Mesothelial cell of epicardium (in vitro differentiated cells): ENCODE data around the gene HTR2B. TPM values are rescaled to one million over a fixed set of nuclear protein-coding genes. Genes with fewer than 3 reads are reported as not detected.

Experiments used
- DNase-seq, 2 experiments: peaks; one replicate each; pipeline ENCODE4 v3.0.0; 2021; ENCODE audit warnings: low spot score in 2 of 2; ENCODE audit not compliant: unreplicated experiment in 2 of 2
- H3K27ac Mint-ChIP-seq: 2 replicates; pipeline ENCODE4 v1.8.0; 2021; ENCODE audit warnings: mixed read lengths
- H3K27me3 Mint-ChIP-seq: 2 replicates; pipeline ENCODE4 v1.8.0; 2021; ENCODE audit warnings: low read depth, mixed read lengths
- H3K36me3 Mint-ChIP-seq: 2 replicates; pipeline ENCODE4 v1.8.0; 2021; ENCODE audit warnings: mixed read lengths
- H3K4me1 Mint-ChIP-seq: 2 replicates; pipeline ENCODE4 v1.8.0; 2021; ENCODE audit warnings: mixed read lengths
- H3K4me3 Mint-ChIP-seq: 2 replicates; pipeline ENCODE4 v1.8.0; 2021; ENCODE audit warnings: mild to moderate bottlenecking, moderate library complexity, mixed read lengths
- H3K9me3 Mint-ChIP-seq: 2 replicates; pipeline ENCODE4 v1.8.0; 2021; ENCODE audit warnings: mixed read lengths
- total RNA-seq: library from RNA; stranded (reverse); gene quantifications from 3 replicates; pipeline ENCODE4 v1.2.1, GENCODE V29; 2021
- TF ChIP-seq, protein P1 (sequence below): fragments of 200-600 bp; sonication (generic); IDR thresholded peaks from one replicate; pipeline ENCODE4 v1.5.0; 2021; ENCODE audit warnings: antibody characterized with exemption; ENCODE audit not compliant: unreplicated experiment

Gene HTR2B
- total RNA-seq, 1 donor from 2014 or later, result 3.7 TPM

GRCh38 chr2:231168460-231169139 lies 43.8 kb upstream of the HTR2B start:
- no peak for DNase-seq
- TF ChIP-seq, protein P1, sequence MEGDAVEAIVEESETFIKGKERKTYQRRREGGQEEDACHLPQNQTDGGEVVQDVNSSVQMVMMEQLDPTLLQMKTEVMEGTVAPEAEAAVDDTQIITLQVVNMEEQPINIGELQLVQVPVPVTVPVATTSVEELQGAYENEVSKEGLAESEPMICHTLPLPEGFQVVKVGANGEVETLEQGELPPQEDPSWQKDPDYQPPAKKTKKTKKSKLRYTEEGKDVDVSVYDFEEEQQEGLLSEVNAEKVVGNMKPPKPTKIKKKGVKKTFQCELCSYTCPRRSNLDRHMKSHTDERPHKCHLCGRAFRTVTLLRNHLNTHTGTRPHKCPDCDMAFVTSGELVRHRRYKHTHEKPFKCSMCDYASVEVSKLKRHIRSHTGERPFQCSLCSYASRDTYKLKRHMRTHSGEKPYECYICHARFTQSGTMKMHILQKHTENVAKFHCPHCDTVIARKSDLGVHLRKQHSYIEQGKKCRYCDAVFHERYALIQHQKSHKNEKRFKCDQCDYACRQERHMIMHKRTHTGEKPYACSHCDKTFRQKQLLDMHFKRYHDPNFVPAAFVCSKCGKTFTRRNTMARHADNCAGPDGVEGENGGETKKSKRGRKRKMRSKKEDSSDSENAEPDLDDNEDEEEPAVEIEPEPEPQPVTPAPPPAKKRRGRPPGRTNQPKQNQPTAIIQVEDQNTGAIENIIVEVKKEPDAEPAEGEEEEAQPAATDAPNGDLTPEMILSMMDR, result no peak
- Mint-ChIP-seq H3K4me1 (peaks cover 14% of the 10 kb centered on the region), H3K4me3 (no peak overlapping the region), H3K27me3 (no peaks in the 10 kb centered on the region), H3K36me3 (peaks cover 49% of the 10 kb centered on the region), H3K27ac (no peak overlapping the region), H3K9me3 (no peaks in the 10 kb centered on the region)

DNA sequence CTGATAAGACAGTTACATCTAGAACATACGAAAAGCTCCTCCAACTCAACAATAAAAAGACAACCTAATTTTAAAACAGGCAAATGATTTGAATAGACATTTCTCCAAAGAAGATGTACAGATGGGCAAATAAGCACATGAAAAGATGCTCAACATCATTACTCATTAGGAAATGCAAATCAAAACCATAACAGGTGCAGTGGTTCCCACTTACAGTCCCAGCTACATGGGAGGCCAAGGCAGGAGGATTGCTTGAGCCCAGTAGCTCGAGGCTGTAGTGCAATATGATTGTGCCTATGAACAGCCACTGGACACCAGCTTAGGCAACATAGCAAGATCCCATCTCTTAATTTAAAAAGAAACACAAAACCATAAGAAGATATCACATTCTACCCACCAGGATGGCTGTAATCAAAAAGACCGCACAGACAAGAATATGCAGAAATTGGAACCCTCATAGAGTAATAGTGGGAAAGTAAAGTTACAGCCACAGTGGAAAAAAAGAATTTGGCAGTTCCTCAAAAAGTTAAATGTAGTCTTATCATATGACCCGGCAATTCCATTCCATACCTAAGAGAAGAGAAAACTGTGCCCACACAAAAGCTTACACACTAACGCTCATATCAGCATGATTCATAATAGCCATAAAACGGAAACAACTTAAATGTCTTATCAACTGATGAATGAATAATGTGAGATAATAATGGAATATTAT lies 43.1 kb upstream of the HTR2B start:
- Mint-ChIP-seq H3K27ac (no peak overlapping the region), H3K9me3 (no peaks in the 10 kb centered on the region), H3K36me3 (peaks cover 49% of the 10 kb centered on the region), H3K4me1 (peaks cover 18% of the 10 kb centered on the region), H3K4me3 (no peak overlapping the region), H3K27me3 (no peaks in the 10 kb centered on the region)
- no peak for DNase-seq
- TF ChIP-seq, protein P1, result no peak

- peaks cover 37% of the 10 kb centered on the region for H3K36me3 Mint-ChIP-seq
- no peak overlapping the region for H3K27ac Mint-ChIP-seq
- H3K4me3 Mint-ChIP-seq, result no peak overlapping the region
- TF ChIP-seq, protein P1, result no peak
- peaks cover 15% of the 10 kb centered on the region for H3K4me1 Mint-ChIP-seq
- H3K27me3 Mint-ChIP-seq, result no peaks in the 10 kb centered on the region
- H3K9me3 Mint-ChIP-seq, result no peaks in the 10 kb centered on the region
- no peak for DNase-seq
These were observed 38.7 kb upstream of the HTR2B start for GRCh38 chr2:231163414-231164095.

DNA sequence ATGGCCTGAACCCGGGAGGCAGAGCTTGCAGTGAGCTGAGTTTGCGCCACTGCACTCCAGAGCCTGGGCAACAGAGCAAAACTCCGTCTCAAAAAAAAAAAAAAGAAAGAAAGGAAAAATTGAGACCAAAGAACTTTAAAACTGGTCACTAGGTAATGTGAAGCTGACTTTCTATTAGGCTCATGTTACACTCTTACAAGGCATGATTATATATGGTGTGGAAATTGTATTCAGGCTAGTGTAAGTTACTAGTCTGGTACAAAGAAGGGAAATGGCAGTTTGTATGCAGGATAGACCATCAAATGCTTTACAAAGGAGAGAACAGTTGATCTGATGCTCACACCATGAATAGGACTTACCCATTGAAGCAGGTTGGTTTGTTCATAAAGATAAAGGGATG lies 38.2 kb upstream of the HTR2B start:
- no peak overlapping the region for H3K4me3 Mint-ChIP-seq
- DNase-seq, result no peak
- TF ChIP-seq, protein P1, result no peak
- H3K4me1 Mint-ChIP-seq, result peaks cover 15% of the 10 kb centered on the region
- H3K27me3 Mint-ChIP-seq, result no peaks in the 10 kb centered on the region
- H3K36me3 Mint-ChIP-seq, result peaks cover 32% of the 10 kb centered on the region
- no peaks in the 10 kb centered on the region for H3K9me3 Mint-ChIP-seq
- H3K27ac Mint-ChIP-seq, result no peak overlapping the region

- Mint-ChIP-seq H3K9me3 (no peaks in the 10 kb centered on the region), H3K4me1 (peaks cover 15% of the 10 kb centered on the region), H3K36me3 (peaks cover 24% of the 10 kb centered on the region), H3K27ac (peak overlapping the region; percentile 35), H3K27me3 (no peaks in the 10 kb centered on the region), H3K4me3 (no peak overlapping the region)
- no peak for DNase-seq
- TF ChIP-seq, protein P1, result no peak
These were observed 37.1 kb upstream of the HTR2B start for GRCh38 chr2:231161877-231162329.
